ENCODE results near the gene SCG3. TPM values are rescaled to one million over a fixed set of nuclear protein-coding genes. Genes with fewer than 3 reads are reported as not detected.

The SCG3 gene
- total RNA-seq (2022; extraction: Qiagen RNA extraction; ENCODE audit: low read depth) = 0.05 TPM in 1 of 5 replicates, not detected in the others

DNA sequence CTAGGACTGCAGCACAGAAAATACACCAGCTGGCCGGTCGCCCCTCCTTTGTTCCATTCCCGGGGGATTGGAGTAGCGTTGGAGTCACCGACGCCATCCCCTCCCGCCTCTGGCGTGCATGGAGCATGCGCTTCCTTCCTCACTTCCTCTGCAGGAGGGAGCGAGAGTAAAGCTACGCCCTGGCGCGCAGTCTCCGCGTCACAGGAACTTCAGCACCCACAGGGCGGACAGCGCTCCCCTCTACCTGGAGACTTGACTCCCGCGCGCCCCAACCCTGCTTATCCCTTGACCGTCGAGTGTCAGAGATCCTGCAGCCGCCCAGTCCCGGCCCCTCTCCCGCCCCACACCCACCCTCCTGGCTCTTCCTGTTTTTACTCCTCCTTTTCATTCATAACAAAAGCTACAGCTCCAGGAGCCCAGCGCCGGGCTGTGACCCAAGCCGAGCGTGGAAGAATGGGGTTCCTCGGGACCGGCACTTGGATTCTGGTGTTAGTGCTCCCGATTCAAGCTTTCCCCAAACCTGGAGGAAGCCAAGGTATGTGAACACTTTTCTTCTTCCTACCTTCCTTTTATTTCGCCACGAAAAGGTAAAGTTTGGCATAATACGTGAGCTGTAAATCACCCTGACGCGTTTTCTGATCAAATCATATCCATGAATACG lies at the start of gene SCG3:
TSS of gene SCG3 (plus strand) at position 201 of the 661 bp plus-strand sequence. CDS start at position 454, 253 bp downstream.

DNA sequence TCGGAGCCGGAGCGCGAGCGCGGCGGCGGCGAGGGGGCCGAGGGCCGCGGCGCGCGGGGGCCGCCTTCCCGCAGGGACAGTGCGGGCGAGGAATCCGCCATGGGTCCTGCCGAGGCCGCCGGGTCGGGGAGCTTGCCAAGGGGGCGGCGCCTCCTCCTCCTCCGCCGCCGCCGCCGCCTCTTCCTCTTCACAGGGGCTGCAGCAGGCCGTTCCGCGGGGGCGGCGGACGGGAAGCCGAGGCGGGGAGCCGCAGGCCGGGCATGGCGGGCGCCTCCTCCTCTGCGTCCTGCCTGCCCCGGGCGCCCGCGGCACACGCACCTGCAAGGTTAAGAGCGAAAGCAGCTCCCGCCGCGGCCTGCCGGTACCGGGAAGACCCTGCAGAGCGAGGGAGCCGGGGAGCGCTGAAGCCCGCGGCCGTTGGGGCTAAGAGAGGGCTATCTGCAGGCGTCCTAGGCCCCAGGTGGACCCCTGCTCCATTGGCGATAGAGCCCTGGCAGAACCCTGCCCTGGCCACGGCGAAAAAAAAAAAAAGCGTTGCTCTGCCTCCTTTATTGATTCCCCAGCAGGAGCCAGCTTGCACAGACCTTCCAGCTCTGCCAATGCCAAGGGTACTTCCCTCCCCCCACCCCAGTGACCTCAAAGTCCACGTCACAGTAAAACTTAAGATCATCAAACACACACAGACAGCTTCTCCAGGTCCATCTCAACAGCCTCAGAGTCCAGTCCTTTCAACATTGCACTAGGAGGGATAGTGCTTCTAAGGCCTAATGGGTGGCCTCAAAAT lies 56.4 kb downstream of the SCG3 start, which contains the start of gene LYSMD2:
TSS of gene LYSMD2 (minus strand) at position 134 of the 784 bp plus-strand sequence. CDS start at position 101, 33 bp downstream.

DNA sequence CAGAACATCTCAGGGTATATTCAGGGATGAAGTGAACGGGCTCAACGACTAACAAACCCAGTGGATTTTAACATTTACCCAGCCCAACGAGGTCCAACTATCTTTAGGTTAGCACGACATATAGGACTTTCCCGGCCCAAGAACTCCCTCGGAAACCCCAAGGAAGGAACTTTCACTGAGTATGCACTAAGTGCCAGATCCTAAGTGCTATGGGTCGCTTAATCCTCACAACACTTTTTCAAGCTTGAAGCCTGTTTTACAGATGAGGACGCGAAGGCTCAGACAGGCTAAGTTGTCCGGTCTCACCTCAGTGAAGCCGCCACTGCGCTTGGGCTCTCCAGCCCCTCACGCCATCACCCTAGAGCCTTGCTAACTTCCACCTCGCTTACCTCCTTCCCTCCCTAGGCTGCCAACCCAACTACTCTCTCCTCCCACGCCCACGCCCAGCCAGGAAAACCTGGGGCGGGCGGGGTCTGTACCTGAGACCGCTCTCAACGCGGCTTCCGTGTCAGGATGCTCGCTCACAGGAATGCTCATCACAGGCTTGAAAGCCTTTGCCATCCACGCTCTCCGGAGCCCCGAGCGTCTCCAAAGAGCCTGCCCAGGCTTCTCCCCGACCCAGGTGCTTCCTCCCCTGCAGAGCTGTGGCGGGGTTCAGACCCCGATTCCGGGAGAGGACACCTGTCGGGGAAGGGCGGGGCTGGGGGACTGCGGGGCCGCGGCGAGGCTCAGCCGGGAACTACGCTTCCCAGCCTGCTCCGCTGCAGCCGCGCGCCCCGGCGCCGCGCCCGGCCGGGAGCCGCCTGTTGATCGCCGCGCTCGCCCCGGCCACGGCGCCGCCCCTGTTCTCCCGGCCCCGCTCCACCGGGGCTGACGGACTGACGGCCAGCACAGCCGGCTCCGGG lies 69.7 kb downstream of the SCG3 start, which contains the start of gene TMOD2:
TSS of gene TMOD2 (plus strand) at position 806 of the 905 bp plus-strand sequence. CDS start 14,845 bp downstream, outside the sequence.

Other genes starting within 250 kb of the SCG3 start
- gene DMXL2, start 58.7 kb upstream of the SCG3 start, total RNA-seq (2022; extraction: Qiagen RNA extraction; ENCODE audit: low read depth) = 18.7 to 20.7 TPM (median 19.9 TPM) in 5 replicates
- 24.5 to 29.9 TPM (median 24.9 TPM) in 5 replicates for gene LYSMD2, start 56.2 kb downstream of the SCG3 start, total RNA-seq (2022; extraction: Qiagen RNA extraction; ENCODE audit: low read depth)
- 1.2 to 1.8 TPM (median 1.6 TPM) in 5 replicates for gene TMOD2, start 70.1 kb downstream of the SCG3 start, total RNA-seq (2022; extraction: Qiagen RNA extraction; ENCODE audit: low read depth)
- gene TMOD3, start 148.2 kb downstream of the SCG3 start, total RNA-seq (2022; extraction: Qiagen RNA extraction; ENCODE audit: low read depth) = 39.3 to 66.7 TPM (median 49.9 TPM) in 5 replicates

Data from A549 treated with CpdA at 1 μM for 4 hours (cell line).